ENCODE results near the gene ODF2L. TPM values are rescaled to one million over a fixed set of nuclear protein-coding genes. Genes with fewer than 3 reads are reported as not detected.

Gene ODF2L
- total and polyA plus RNA-seq, 2 of the 4 experiments (the other 2 are of a cell fraction) = 10.4 to 12.3 TPM

DNA sequence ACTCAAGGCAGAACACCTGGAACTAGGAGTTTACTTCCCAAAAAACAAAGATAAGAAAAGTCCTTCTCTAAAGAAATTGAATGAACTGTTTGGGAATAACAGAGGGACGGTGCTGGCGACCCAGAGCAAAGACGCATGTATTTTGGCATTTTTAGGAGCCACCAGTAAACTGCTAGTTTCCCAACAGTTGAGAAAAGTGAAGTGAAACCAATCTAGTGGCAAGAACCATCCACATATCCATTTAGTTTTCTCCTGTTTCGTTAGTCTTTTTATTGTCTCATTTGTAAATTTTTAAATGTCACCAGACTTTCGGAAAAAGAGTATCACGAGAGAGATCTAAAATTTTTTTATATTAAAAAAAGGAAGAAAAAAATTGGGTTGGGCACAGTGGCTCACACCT lies 30.2 kb downstream of the ODF2L start:
- in situ Hi-C loops (cut with MboI; ENCODE audit: low sequenced_read_pairs) (no loop called here), intact Hi-C loops (cut with micrococcal nuclease) (no loop called here), dilution Hi-C loops (cut with HindIII; ENCODE audit: low sequenced_read_pairs, unreplicated experiment) (no loop called here)
- no peak overlapping the region for H4K8ac ChIP-seq (ENCODE audit: low read depth in 2 of 2, low read length in 2 of 2)
- H3K9me1 ChIP-seq (ENCODE audit: insufficient read depth, low read length) = no peaks in the 10 kb centered on the region
- H3K36me3 ChIP-seq (ENCODE audit: control insufficient read depth, insufficient read depth, low read length) = no peaks in the 10 kb centered on the region
- no peaks in the 10 kb centered on the region for H3K9me3 ChIP-seq (ENCODE audit: control insufficient read depth, insufficient read depth, low read length)
- H3K4me2 ChIP-seq (ENCODE audit: low read depth, low read length) = no peak overlapping the region
- no peaks in the 10 kb centered on the region for H3K4me1 ChIP-seq (ENCODE audit: control insufficient read depth, insufficient read depth, low read length)
- H2BK5ac ChIP-seq (ENCODE audit: low read depth, low read length, poor library complexity, severe bottlenecking) = no peak overlapping the region
- no peak overlapping the region for H3K27ac ChIP-seq (ENCODE audit: insufficient read depth, low read length)
- no peak overlapping the region for H3K23ac ChIP-seq (ENCODE audit: low read depth, low read length)
- no peak overlapping the region for H2BK15ac ChIP-seq (ENCODE audit: low read depth, low read length)
- H4K5ac ChIP-seq (ENCODE audit: low read depth, low read length) = no peak overlapping the region
- no peak overlapping the region for H2AK9ac ChIP-seq (replicated peaks; ENCODE audit: low read depth, low read length, poor library complexity)
- no peaks in the 10 kb centered on the region; a peak in 1 of 4 replicates for H3K79me1 ChIP-seq (ENCODE audit: low read depth in 1 of 2, low read length in 2 of 2)
- H2BK20ac ChIP-seq (ENCODE audit: low read depth, low read length) = no peak overlapping the region
- no peaks in the 10 kb centered on the region for H4K20me1 ChIP-seq (ENCODE audit: insufficient read depth, low read length)
- H3K9ac ChIP-seq (ENCODE audit: low read depth, low read length) = no peak overlapping the region
- no peak overlapping the region for H3K18ac ChIP-seq (ENCODE audit: low read depth, low read length)
- TF ChIP-seq RAD21 (IDR thresholded peaks at IDR 0.05; ENCODE audit: low read length) (no peak), MAFK (IDR thresholded peaks at IDR 0.05; ENCODE audit: low read depth, low read length) (no peak), ELK1 (IDR thresholded peaks at IDR 0.05; ENCODE audit: borderline replicate concordance, low read depth, low read length) (no peak), SMC3 (IDR thresholded peaks at IDR 0.05; ENCODE audit: low read depth, low read length) (no peak), POLR2A (IDR thresholded peaks at IDR 0.05; ENCODE audit: low read depth, low read length) (no peak), FOS (IDR thresholded peaks at IDR 0.05; ENCODE audit: low read depth, low read length) (no peak), MXI1 (IDR thresholded peaks at IDR 0.05; ENCODE audit: borderline replicate concordance, low read depth, low read length) (no peak), MAZ (IDR thresholded peaks at IDR 0.05; ENCODE audit: borderline replicate concordance, low read depth, low read length) (no peak), CHD1 (IDR thresholded peaks at IDR 0.05; ENCODE audit: low read depth, low read length) (no peak), RFX5 (IDR thresholded peaks at IDR 0.05; ENCODE audit: low read depth, low read length) (no peak), NFE2L2 (IDR thresholded peaks at IDR 0.05; ENCODE audit: low read depth, low read length) (no peak), USF2 (IDR thresholded peaks at IDR 0.05; ENCODE audit: low read depth, low read length) (no peak), RCOR1 (IDR thresholded peaks at IDR 0.05; ENCODE audit: insufficient replicate concordance, low read length) (no peak), CEBPB (IDR thresholded peaks at IDR 0.05; ENCODE audit: low read depth, low read length) (no peak), BHLHE40 (IDR thresholded peaks at IDR 0.05; ENCODE audit: low read depth, low read length) (no peak)
- TF ChIP-seq, protein P1, sequence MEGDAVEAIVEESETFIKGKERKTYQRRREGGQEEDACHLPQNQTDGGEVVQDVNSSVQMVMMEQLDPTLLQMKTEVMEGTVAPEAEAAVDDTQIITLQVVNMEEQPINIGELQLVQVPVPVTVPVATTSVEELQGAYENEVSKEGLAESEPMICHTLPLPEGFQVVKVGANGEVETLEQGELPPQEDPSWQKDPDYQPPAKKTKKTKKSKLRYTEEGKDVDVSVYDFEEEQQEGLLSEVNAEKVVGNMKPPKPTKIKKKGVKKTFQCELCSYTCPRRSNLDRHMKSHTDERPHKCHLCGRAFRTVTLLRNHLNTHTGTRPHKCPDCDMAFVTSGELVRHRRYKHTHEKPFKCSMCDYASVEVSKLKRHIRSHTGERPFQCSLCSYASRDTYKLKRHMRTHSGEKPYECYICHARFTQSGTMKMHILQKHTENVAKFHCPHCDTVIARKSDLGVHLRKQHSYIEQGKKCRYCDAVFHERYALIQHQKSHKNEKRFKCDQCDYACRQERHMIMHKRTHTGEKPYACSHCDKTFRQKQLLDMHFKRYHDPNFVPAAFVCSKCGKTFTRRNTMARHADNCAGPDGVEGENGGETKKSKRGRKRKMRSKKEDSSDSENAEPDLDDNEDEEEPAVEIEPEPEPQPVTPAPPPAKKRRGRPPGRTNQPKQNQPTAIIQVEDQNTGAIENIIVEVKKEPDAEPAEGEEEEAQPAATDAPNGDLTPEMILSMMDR (conservative IDR thresholded peaks at IDR 0.05; ENCODE audit: low read depth, low read length) = no peak
- no TSS peak for BruUV-seq (replicated peaks)
- DNase-seq = no peak
- H3K4me3 ChIP-seq (ENCODE audit: insufficient read depth, low read depth, low read length) = no peak overlapping the region
- ChIA-PET POLR2A (ENCODE audit: unreplicated experiment) (no interaction called here), CTCF (no interaction called here)
- no peak overlapping the region for H3K4ac ChIP-seq (ENCODE audit: low read depth, low read length)
- no peak overlapping the region for H2BK120ac ChIP-seq (ENCODE audit: low read depth, low read length)
- no peak for ATAC-seq (ENCODE audit: low read depth)
- no peaks in the 10 kb centered on the region for H3K27me3 ChIP-seq (ENCODE audit: control insufficient read depth, insufficient read depth, low read length)
- H3K14ac ChIP-seq (replicated peaks; ENCODE audit: low read depth, low read length) = no peak overlapping the region
- WGBS, 2 experiments (ENCODE audit: extremely low coverage in 2 of 2, insufficient read length in 1 of 2) = no CpG with 5 or more reads among the region's 6 CpGs
- no peak overlapping the region for H2AK5ac ChIP-seq (ENCODE audit: low read depth, low read length)
- H3K56ac ChIP-seq (ENCODE audit: extremely low read depth, insufficient read depth, low read length) = no peak overlapping the region
- H4K91ac ChIP-seq (ENCODE audit: insufficient read depth, low read depth, low read length) = no peak overlapping the region
- no peak overlapping the region for H2AFZ ChIP-seq (replicated peaks; ENCODE audit: low read length, poor library complexity)

Measured in IMR-90 (cell line).